Testis (tissue), 3 donors: ENCODE data around the gene GRN. TPM values are rescaled to one million over a fixed set of nuclear protein-coding genes. Genes with fewer than 3 reads are reported as not detected.

Source experiments
- DNase-seq: peaks from one replicate; pipeline ENCODE4 v3.0.0-alpha.2; 2019
- H3K27ac ChIP-seq, 2 donors: fragments of 200-600 bp; sonication (generic); one replicate each; pipeline ENCODE4 v1.5.1; 2019
- H3K27me3 ChIP-seq: fragments of 200-600 bp; sonication (generic); one replicate; pipeline ENCODE4 v1.5.1; 2019
- H3K36me3 ChIP-seq: fragments of 200-600 bp; sonication (generic); one replicate; pipeline ENCODE4 v1.5.1; 2017; ENCODE audit warnings: low read depth; ENCODE audit errors: missing control alignments
- H3K4me1 ChIP-seq: fragments of 200-600 bp; sonication (generic); one replicate; pipeline ENCODE4 v1.5.1; 2019
- H3K4me3 ChIP-seq, 2 donors: fragments of 200-600 bp; sonication (generic); one replicate each; pipeline ENCODE4 v1.5.1; 2017 to 2019
- H3K9me3 ChIP-seq: fragments of 200-600 bp; sonication (generic); one replicate; pipeline ENCODE4 v1.5.1; 2017
- POLR2A ChIP-seq: fragments of 450-650 bp; IDR thresholded peaks from one replicate; pipeline ENCODE4 v1.6.1; 2017; ENCODE audit warnings: antibody characterized with exemption, mild to moderate bottlenecking, moderate library complexity
- WGBS, 2 donors: methylation state at CpG; one replicate each; pipeline ENCODE4 v1.1.5; 2018; 5-methylcytosine and 5-hydroxymethylcytosine counted together
- intact Hi-C: fragments of 100-400 bp; cut with DNase I; formaldehyde crosslinking; loops from one replicate; pipeline ENCODE4 v1.15.1; 2023; ENCODE audit warnings: low total_unique reads
- polyA plus RNA-seq: library from polyadenylated mRNA; stranded (reverse); fragments of 350-450 nt; fragmentation: Illumina TruSeq; extraction: RNeasy Lipid Tissue Mini Kit (QIAGEN cat#74804); gene quantifications from one replicate; pipeline ENCODE4 v1.2.3, GENCODE V29; 2014; ENCODE audit warnings: low read depth, low replicate concordance; ENCODE audit not compliant: insufficient read depth
- total RNA-seq, 2 donors: library from RNA; depleted of rRNA; stranded (reverse); fragments of >200 nt; gene quantifications; one replicate each; pipeline ENCODE4 v1.2.3, GENCODE V29; 2016
- TF ChIP-seq, protein P1 (sequence below), 3 experiments: fragments of 450-650 bp in 2 of 3; fragments of 200-600 bp in 1 of 3; sonication (generic) in 1 of 3; IDR thresholded peaks; one replicate each; pipeline ENCODE4 v1.5.1; 2016 to 2019; ENCODE audit warnings: antibody characterized with exemption in 3 of 3, mild to moderate bottlenecking in 2 of 3, moderate library complexity in 1 of 3

The GRN gene
- total and polyA plus RNA-seq, 3 donors from 2014 or later: 161 to 489 (median 263) TPM

DNA sequence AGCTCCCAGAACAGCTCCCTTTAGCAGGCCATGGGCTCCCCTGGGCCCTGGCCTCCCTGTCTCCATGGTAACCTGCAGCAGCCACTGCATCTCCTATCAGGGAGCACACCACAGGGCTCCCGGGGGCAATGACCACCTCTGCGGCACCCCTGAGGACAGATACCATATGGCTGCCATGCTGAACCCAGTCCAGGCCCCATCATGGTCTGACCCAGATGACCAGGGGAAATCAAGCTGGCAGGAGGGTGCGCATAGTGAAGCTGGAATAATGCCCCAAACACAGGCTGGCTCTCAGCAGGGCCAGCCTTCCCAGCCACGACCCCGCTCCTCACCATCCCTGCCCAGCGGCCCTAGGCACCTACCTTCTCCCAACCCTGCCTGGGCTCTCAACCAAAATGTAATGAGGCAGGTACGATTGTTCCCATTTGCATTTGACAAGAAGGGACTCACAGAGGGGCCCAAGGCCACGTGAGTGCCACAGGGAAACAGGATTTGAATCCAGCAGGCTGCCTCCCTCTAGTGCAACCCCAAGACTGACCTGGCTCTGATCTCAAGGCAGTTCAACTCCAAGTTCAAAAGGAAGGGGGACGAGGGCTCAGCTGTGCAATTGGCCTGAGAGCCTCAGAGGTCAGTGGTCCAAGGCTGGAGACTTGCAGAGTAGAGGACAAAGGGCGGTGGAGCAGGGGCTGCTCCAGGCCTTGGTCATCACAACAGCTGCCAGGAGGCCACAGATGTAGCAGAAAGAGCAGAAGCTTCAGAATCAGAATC is 34.3 kb upstream of the GRN start:
- no peak for TF ChIP-seq POLR2A
- TF ChIP-seq, protein P1, sequence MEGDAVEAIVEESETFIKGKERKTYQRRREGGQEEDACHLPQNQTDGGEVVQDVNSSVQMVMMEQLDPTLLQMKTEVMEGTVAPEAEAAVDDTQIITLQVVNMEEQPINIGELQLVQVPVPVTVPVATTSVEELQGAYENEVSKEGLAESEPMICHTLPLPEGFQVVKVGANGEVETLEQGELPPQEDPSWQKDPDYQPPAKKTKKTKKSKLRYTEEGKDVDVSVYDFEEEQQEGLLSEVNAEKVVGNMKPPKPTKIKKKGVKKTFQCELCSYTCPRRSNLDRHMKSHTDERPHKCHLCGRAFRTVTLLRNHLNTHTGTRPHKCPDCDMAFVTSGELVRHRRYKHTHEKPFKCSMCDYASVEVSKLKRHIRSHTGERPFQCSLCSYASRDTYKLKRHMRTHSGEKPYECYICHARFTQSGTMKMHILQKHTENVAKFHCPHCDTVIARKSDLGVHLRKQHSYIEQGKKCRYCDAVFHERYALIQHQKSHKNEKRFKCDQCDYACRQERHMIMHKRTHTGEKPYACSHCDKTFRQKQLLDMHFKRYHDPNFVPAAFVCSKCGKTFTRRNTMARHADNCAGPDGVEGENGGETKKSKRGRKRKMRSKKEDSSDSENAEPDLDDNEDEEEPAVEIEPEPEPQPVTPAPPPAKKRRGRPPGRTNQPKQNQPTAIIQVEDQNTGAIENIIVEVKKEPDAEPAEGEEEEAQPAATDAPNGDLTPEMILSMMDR (IDR thresholded peaks at IDR 0.05): no peak
- Histone ChIP-seq H3K27ac (no peak overlapping the region), H3K4me3 (no peak overlapping the region), H3K9me3 (no peaks in the 10 kb centered on the region), H3K4me1 (peaks cover 6% of the 10 kb centered on the region), H3K27me3 (no peaks in the 10 kb centered on the region), H3K36me3 (no peaks in the 10 kb centered on the region)
- 85 to 88% methylated on average over 9 to 10 of the region's 10 CpGs for WGBS, 2 donors
- DNase-seq: no peak
- intact Hi-C loops: no loop called here

DNA sequence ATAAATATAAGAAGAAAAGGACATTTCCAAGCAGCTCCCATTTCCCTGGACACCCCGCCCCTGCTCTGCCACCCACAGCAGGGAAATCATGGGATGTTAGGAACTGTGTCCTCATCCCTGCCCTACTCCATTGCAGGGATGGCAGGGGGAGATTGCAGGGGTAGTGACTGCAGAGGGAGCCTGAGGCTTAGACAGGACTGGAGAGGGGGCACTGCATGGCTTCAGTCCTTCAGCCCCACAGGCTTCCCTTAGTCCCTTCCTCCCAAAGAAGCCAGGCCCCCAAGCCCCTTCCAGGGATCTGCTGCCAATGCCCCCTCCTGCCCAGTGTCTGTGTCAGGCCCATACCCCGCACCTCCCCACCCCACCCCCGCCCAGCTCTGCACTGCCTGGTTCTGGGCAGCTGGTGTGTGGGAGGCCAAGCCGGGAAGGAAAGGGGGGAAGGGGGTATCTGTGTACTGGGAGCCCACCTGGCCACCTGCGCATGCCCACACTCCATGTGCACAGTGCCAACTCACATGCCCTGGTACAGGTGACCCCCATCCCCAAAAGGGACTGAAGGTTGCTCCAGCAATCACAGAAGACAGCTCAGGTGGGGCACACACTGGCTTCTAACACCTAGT is 33.4 kb upstream of the GRN start:
- Histone ChIP-seq H3K36me3 (no peaks in the 10 kb centered on the region), H3K27ac (no peak overlapping the region), H3K4me1 (peaks cover 6% of the 10 kb centered on the region), H3K27me3 (no peaks in the 10 kb centered on the region), H3K4me3 (no peak overlapping the region), H3K9me3 (no peaks in the 10 kb centered on the region)
- DNase-seq: no peak
- intact Hi-C loops: no loop called here
- TF ChIP-seq POLR2A: no peak
- TF ChIP-seq, protein P1 (IDR thresholded peaks at IDR 0.05): no peak
- WGBS, 2 donors: 94 to 100% methylated on average over 1 to 2 of the region's 5 CpGs

- Histone ChIP-seq H3K4me3 (no peak overlapping the region), H3K27me3 (no peaks in the 10 kb centered on the region), H3K36me3 (no peaks in the 10 kb centered on the region), H3K9me3 (no peaks in the 10 kb centered on the region), H3K27ac (no peak overlapping the region), H3K4me1 (peaks cover 4% of the 10 kb centered on the region)
- DNase-seq: no peak
- intact Hi-C loops: no loop called here
- 68 to 81% methylated on average over 16 to 17 of the region's 17 CpGs for WGBS, 2 donors
- TF ChIP-seq, protein P1 (IDR thresholded peaks at IDR 0.05): no peak
- TF ChIP-seq POLR2A: no peak
Measured at GRCh38 chr17:44312396-44313104, 32.6 kb upstream of the GRN start.

DNA sequence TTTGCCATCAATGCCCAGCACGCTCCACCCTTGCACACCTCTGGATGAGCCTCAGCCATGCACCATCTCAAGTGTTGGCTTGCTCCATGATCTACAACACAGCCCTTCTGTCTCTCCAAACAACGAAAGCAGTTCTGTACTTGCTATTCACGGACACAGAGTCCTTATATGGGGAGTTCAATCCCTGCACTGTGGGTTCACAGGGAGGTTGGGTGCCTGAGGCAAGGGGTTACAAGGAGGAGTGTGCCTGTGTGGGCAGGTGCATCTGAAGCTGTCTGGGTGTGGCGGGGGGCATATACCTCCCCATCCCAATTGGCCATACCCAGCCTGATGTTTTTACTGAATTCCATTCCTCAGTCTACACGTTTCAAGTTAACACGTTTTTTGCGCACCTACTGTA is 31.1 kb upstream of the GRN start:
- H3K27me3 ChIP-seq: no peaks in the 10 kb centered on the region
- no peak overlapping the region for H3K27ac ChIP-seq
- no peak overlapping the region for H3K4me3 ChIP-seq
- TF ChIP-seq, protein P1 (IDR thresholded peaks at IDR 0.05): no peak
- no peak for TF ChIP-seq POLR2A
- H3K9me3 ChIP-seq: no peaks in the 10 kb centered on the region
- no peak for DNase-seq
- WGBS, 2 donors: 79 to 89% methylated on average over 7 of the region's 7 CpGs
- no peaks in the 10 kb centered on the region for H3K4me1 ChIP-seq
- no peaks in the 10 kb centered on the region for H3K36me3 ChIP-seq
- intact Hi-C loops: no loop called here
